T follicular helper cell (primary cell): ENCODE data around the gene TUBA3D.
"Not testable (repeated sequence)": the region's sequence is repeated elsewhere in the genome, so short reads cannot be mapped to it uniquely, and the experiment has no call there.

Experiments
- DNase-seq: peaks from one replicate; pipeline ENCODE4 v3.0.0-alpha.2; 2020; ENCODE audit warnings: low read depth
- total RNA-seq, 2 experiments: gene quantifications; one replicate each; lab custom pipeline; 2026; lab: John Stamatoyannopoulos, UW

TUBA3D gene
- total RNA-seq, result 0 reads per million in 2 experiments

GRCh38 chr2:131475831-131476230 lies at the start of gene TUBA3D:
TSS of gene TUBA3D (plus strand) at chr2:131476119. CDS start at chr2:131476200, 81 bp downstream.
- DNase-seq, result no peak

GRCh38 chr2:131426727-131427126 lies 49.2 kb upstream of the TUBA3D start:
- DNase-seq, result no peak

- no peak for DNase-seq
Observed at GRCh38 chr2:131431336-131431735, 44.6 kb upstream of the TUBA3D start.

GRCh38 chr2:131440742-131441468 lies 35.0 kb upstream of the TUBA3D start:
- DNase-seq, result not testable (repeated sequence)

GRCh38 chr2:131444736-131445514 lies 31.0 kb upstream of the TUBA3D start:
- DNase-seq, result not testable (repeated sequence)

GRCh38 chr2:131445515-131445797 lies 30.5 kb upstream of the TUBA3D start:
- not testable (repeated sequence) for DNase-seq

GRCh38 chr2:131445896-131446295 lies 30.0 kb upstream of the TUBA3D start:
- DNase-seq, result no peak

- DNase-seq, result not testable (repeated sequence)
Observed at GRCh38 chr2:131447981-131448380, 27.9 kb upstream of the TUBA3D start.

GRCh38 chr2:131451265-131451949 lies 24.5 kb upstream of the TUBA3D start:
- DNase-seq, result not testable (repeated sequence)

- not testable (repeated sequence) for DNase-seq
Observed at GRCh38 chr2:131454914-131455313, 21.0 kb upstream of the TUBA3D start.

GRCh38 chr2:131467722-131468121 lies 8.2 kb upstream of the TUBA3D start:
- not testable (repeated sequence) for DNase-seq

- not testable (repeated sequence) for DNase-seq
Observed at GRCh38 chr2:131470944-131471343, 5.0 kb upstream of the TUBA3D start.

GRCh38 chr2:131471624-131472023 lies 4.3 kb upstream of the TUBA3D start:
- not testable (repeated sequence) for DNase-seq

GRCh38 chr2:131473266-131473665 lies 2.7 kb upstream of the TUBA3D start:
- not testable (repeated sequence) for DNase-seq

GRCh38 chr2:131476363-131476762 lies 444 bp downstream of the TUBA3D start:
- DNase-seq, result not testable (repeated sequence)

GRCh38 chr2:131477227-131477626 lies 1.3 kb downstream of the TUBA3D start:
- DNase-seq, result not testable (repeated sequence)

- DNase-seq, result not testable (repeated sequence)
Observed at GRCh38 chr2:131478074-131478849, 2.3 kb downstream of the TUBA3D start.

- DNase-seq, result not testable (repeated sequence)
Observed at GRCh38 chr2:131478850-131479461, 3.0 kb downstream of the TUBA3D start.

- not testable (repeated sequence) for DNase-seq
Observed at GRCh38 chr2:131480351-131480750, 4.4 kb downstream of the TUBA3D start.

GRCh38 chr2:131482506-131483155 lies 6.7 kb downstream of the TUBA3D start:
- not testable (repeated sequence) for DNase-seq
